GM19463 (cell line): Measurements from ENCODE around the gene ANKRD24.
"Not testable (repeated sequence)": the region's sequence is repeated elsewhere in the genome, so short reads cannot be mapped to it uniquely, and the experiment has no call there.

Source experiments
- ATAC-seq: cut with Tn5 transposase; IDR thresholded peaks from one replicate; pipeline ENCODE4 v1.9.1; 2021; ENCODE audit warnings: mild to moderate bottlenecking, moderate library complexity; ENCODE audit not compliant: unreplicated experiment

The ANKRD24 gene

DNA sequence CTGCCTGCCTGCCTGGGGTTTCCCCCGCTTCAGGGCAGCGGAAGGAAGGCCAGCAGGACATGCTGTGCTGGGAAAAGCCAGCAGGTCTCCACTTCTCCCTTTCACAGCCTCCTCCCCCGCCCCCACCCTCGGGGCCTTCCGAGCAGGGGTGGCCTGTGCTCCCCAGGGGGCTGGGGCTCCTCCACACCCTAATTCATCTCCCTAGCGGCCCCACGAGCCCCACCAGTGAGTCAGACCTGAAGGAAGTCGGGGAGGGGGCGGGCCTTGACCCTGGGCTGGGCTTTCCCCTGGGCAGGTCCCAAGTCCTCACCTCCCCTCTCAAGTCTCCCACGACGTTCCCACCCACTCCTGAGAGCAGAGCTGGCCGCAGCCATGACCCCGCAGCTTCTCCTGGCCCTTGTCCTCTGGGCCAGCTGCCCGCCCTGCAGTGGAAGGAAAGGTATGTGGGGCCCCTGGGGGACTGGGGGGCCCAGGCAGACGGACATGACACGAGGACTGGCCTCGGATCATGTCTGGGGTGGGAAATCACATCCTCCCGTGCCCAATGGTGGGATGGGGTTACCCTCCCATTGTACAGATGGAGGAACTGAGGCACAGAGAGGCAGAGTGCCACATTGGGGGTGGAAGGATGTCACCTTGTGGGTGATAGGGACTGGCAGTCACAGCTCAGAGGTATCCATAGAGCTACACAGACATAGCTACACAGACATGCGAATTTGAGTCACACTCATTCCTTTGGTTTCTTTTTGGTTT, 46.9 kb downstream of the ANKRD24 start, which contains the start of gene EBI3:
Gene EBI3, plus strand, starts transcription at position 345 of the 753 bp plus-strand sequence. Its CDS starts 28 bp downstream, at position 373.
- ATAC-seq: peak; percentile 71

DNA sequence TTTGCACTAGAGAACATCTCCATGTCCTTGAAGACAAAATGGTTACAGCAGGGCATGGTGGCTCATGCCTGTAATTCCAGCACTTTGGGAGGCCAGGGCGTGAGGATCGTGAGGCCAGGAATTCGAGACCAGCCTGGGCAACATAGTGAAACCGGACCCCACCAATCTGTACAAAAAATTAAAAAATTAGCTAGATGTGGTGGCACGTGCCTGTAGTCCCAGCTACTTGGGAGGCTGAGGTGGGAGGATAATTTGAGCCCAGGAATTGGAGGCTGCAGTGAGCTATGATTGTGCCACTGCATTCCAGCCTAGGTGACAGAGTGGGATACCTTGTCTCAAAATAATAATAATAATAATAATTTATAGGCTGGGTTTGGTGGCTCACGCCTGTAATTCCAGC, 47.7 kb downstream of the ANKRD24 start:
- not testable (repeated sequence) for ATAC-seq

DNA sequence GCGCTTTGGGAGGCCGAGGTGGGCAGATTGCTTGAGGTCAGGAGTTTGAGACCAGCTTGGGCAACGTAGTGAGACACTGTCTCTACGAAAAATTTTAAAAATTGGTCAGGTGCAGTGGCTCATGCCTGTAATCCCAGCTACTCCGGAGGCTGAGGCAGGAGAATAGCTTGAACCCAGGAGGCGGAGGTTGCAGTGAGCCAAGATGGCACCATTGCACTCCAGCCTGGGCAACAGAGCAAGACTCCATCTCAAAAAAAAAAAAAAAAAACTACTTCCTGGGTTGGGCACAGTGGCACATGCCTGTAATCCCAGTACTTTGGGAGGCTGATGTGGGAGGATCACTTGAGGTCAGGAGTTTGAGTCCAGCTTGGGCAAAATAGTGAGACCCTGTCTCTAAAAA, 49.0 kb downstream of the ANKRD24 start:
- ATAC-seq: not testable (repeated sequence)

DNA sequence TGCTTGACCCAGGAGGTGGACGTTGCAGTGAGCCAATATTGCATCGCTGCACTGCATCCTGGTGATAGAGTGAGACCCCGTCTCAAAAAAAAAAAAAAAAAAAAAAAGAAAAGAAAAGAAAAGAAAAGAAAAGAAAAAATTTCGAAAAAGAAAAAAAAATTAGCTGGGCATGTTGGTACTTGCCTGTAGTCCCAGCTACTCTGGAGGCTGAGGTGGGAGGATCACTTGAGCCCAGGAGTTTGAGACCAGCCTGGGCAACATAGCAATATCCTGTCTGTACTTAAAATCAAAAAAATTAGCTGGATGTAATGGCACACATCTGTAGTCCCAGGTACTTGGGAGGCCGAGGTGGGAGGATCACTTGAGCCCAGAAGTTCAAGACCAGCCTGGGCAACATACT, 49.6 kb downstream of the ANKRD24 start:
- ATAC-seq: not testable (repeated sequence)

DNA sequence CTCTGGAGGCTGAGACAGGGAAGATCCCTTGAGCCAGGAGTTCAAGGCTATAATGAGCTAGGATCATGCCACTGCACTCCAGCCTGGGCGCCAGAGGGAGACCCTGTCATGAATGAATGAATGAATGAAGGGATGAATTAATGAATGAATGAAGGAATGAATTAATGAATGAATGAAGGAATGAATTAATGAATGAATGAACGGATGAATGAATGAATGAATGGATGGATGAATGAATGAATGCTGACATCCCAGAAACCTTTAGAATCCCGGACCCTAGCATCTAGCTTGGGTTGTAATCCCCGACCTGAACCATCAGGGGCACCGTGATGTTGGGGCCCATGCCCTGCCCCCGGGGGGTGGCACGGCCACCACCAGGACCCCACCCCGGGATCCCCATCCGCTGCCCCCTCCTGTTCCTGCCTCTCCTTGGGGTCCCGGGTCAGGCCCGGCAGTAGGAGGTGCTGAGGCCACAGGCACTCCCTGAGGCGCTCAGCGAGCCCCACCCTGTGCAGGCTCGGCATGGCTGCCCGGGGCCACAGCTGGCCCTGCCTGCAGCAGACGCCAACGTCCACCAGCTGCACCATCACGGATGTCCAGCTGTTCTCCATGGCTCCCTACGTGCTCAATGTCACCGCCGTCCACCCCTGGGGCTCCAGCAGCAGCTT, 50.3 kb downstream of the ANKRD24 start:
- no peak for ATAC-seq

DNA sequence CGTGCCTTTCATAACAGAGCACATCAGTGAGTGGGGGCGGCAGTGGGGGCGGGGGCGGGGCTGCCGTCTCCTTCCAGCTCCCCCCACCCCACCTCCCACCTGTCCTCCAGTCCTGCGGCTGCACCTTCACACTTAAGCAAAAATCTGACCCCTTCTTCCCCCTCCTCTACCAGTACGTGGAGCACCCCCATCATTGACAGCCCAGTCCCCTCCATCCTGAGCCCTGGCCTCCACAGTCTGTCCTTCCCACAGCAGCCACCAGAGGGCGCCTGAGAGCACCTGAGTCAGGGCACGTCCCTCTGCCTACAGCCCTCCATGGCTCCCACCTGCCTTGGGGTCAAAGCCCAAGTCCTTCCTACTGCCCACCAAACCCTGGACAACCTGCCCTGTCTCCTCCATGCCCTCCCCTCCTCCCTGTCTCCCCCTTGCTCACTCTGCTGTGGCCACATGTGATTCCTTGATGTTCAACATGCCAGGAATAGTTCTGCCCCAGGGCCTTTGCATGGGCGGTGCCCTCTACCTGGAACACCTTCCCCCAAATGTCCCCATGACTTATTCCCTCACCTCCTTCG, 50.9 kb downstream of the ANKRD24 start:
- ATAC-seq: no peak

DNA sequence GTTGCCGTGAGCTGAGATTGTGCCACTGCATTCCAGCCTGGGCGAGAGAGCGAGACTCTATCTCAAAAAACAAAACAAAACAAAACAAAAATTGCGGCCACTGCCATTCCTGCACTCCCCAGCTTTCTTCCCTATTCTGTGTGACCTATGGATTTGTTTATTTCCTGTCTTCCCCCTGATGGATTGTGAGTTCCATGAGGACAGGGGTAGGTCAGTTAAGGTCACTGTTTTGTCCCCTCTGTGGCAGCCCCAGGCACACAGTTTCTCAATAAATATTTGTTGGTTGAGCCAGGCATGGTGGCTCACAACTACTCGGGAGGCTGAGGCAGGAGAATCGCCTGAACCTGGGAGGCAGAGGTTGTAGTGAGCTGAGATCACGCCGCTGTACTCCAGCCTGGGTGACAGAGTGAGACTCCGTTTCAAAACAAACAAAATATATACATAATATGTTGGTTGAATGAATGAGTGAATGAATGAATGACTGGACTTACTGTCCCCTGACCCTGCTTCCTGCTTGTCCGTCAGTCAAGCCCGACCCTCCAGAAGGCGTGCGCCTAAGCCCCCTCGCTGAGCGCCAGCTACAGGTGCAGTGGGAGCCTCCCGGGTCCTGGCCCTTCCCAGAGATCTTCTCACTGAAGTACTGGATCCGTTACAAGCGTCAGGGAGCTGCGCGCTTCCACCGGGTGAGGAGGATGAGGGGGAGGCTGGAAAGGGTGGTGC, 51.8 kb downstream of the ANKRD24 start:
- no peak for ATAC-seq

DNA sequence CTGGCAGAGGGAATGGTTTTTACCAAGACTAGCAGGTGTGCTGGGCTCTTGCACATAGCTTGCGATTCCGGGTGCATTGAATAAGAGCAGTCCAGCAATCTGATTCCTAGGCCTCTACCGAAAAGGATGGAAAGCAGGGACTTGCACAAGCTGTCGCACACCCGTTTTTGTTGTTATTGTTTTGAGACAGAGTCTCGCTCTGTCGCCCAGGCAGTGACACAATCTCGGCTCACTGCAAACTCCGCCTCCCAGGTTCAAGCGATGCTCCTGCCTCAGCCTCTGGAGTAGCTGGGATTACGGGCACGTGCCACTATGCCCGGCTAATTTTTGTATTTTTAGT, 52.3 kb downstream of the ANKRD24 start:
- ATAC-seq: no peak

DNA sequence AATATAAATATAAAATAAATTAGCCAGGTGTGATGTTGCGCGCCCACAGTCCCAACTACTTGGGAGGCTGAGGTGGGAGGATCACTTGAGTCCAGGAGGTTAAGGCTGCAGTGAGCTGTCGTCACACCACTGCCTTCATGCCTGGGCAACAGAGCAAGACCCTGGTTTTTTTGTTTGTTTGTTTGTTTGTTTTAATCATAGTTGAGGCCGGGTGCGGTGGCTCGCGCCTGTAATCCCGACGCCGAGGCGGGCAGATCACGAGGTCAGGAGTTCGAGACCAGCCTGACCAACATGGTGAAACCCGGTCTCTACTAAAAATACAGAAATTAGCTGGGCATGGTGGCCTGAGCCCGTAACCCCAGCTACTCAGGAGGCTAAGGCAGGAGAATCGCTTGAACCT, 55.0 kb downstream of the ANKRD24 start:
- ATAC-seq: not testable (repeated sequence)

DNA sequence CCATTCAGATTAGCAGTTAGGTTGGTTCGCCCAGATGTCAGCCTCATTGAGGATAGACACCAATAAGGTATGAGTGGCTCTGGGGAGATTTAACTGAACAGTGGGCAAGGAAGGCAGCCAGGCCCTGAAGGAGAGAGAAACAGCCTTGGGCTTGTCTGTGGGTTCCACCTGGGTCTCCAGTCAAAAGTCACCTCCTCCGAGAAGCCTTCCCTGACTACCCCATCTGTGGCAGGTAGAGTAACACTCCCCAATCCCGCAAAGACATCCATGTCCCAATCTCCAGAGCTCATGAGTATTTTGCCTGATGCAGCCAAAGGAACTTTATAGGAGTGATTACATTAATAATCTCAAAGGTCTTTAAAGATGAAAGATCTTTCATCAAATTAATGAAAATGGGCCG, 56.3 kb downstream of the ANKRD24 start:
- no peak for ATAC-seq

DNA sequence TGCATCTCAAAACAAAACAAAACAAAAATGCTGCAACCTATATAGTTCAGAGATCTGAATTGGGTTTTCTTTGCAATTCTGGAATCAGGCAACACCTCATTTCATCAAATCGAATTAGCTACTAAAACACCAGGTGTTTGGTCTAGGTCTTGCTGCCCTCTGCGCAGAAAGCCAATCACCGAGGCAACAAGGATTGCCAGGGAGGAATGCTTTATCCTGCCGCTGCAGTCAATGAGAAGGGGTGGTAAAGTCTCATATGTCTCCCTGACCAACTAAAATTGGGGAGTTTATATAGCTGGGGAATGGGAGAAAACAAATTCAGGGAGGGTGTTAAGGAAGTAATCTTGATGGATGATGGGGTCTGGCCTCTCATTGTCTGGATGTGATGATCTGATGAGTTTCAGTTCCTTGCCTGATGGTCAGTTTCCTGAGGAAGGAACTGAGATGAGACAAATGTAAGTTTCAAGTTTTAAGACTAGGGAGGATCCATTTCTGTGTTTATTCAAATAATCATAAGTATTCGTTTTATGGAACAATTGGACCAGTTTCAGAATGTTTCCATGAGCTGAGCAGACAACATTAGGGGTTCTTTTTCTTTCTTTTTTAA, 59.4 kb downstream of the ANKRD24 start:
- no peak for ATAC-seq

DNA sequence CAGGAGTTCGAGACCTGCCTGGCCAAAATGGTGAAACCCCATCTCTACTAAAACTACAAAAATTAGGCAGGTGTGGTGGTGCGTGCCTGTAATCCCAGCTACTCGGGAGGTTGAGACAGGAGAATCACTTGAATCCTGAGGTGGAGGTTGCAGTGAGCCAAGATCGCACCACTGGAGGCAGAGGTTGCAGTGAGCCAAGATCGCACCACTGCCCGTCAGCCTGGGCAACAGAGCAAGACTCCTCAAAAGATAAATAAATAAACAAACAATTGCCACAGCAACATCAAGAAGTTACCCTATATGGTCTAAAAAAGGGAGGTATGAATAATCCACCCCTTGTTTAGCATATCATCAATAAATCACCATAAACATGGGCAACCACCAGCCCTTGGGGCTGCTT, 63.4 kb downstream of the ANKRD24 start:
- ATAC-seq: not testable (repeated sequence)

DNA sequence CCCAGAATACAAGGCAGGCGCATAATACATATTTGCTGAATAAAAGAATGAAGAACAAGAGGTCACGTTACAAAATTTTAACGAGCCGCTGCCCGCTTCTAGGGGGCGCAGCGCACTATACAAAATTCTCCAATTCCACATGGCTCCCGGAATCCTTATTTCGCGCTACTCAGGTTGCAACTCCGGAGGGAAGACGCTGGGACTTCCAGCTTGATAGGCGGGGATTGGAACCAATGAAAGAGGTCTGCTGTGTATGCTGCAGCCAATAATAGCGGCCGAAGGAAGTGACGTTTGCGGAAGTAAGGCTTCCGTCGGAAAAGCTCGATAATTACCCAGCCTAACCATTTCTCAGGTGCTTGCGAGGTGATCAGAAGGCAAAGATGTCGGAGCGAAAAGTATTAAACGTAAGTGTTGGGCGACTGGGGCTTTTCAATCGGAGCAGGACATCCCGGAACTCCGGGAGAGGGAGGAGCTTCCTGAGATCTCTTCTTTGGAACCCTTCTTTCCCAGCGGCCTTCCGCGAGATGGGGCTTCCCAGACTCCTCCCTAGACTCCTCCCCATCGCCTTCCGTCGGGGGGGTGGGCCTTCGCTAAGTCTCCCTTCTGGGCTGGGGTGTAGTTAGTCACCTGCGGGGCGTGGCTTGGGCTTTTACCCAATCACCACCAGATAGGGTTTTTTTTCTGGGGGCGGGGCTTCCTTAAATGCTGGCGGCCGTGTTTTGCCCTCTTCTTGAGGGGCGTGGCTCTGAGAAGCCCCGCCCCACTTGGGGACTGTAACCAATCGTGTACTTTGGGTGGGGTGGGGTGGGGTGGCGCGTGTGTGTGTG, 64.5 kb downstream of the ANKRD24 start, which contains the start of gene YJU2:
Gene YJU2, plus strand, starts transcription at position 314 of the 827 bp plus-strand sequence. Its CDS starts 67 bp downstream, at position 381.
- ATAC-seq: peak; percentile 85

DNA sequence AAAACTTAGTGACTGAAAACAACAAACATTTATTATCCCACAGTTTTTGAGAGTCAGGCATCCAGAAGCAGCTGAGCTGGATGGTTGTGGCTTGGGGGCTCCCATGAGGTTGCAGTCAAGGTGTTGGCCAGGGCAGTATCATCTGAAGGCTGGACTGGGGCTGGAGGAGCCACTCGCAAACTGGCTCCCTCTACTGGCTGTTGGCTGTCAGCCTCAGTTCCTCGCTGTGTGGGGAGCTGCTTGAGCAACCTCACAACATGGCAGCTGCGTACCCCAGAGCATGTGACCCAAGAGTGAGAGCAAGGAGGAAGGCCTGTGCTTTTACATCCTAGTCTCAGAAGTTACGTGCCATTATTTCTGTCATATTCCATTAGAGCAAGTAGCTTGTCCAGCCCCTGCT, 74.1 kb downstream of the ANKRD24 start:
- no peak for ATAC-seq

DNA sequence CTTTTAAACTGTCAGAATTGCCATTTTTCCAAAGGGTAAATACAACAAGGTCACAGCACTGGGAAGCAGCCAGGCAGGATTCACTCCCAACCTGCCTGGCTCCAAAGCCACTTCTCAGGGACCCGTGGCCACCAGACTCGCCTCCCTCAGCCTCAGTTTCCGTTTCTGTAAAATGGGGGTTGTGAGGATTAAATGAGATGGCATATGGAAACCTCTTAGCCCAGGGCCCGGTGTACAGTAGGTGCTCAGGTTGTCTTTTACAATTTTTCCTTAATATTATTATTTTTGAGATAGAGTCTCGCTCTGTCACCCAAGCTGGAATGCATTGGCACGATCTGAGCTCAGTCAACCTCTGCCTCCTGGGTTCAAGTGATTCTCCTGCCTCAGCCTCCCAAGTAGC, 74.5 kb downstream of the ANKRD24 start:
- ATAC-seq: no peak

DNA sequence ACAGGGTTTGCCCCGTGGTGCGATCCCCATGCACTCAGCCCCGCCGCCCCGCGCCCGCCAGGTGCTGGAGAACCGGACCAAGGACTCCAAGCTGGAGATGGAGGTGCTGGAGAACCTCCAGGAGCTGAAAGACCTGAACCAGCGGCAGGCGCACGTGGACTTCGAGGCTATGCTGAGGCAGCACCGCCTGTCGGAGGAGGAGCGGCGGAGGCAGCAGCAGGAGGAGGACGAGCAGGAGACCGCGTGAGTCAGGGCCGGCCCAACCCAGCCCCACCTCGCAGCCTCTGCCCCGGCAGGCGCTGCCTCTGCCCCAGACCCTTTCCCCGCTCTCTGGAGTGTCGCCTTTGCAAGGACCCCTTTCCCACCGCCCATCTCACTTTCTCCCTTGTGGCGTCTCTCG, 75.7 kb downstream of the ANKRD24 start:
- ATAC-seq: no peak

DNA sequence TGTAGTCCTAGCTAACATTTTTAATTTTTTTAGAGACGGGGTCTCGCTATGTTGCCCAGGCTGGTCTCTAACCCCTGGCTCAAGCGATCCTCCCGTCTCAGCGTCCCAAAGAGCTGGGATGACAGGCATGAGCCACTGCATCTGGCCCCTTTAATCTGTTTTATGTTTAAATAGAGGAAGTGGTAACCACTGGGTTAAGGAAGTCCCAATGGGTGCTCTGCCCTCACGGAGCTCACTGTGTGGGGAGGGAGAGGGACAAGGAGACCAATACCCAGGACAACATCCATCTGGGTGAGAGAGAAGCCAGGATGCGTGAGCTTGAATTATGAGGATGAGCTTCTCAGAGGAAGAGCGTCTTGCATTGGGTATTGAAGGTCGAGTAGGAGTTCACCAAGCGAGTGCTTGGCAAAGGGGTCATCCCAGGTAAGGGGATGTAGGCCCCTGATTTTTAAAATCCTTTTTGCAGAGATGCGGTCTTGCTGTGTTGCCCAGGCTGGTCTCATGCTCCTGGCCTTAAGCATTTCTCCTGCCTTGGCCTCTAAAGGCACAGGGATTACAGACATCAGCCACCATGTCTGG, 78.2 kb downstream of the ANKRD24 start:
- ATAC-seq: no peak

DNA sequence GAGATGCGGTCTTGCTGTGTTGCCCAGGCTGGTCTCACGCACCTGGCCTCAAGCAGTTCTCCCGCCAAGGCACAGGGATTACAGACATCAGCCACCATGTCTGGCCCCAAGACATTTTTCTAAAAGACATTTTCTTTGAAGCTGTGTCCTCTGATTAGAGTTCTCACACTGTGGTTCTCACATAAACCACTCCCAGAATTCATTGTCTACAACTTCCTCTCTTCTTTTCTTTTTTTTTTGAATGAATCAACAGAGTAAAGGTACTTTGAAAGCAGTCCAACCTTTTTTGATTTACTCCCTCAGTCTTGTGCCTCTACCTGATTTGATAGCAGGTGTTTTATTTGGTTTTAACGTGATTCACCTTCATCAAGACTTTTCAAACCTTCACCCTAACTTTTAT, 82.3 kb downstream of the ANKRD24 start:
- no peak for ATAC-seq

DNA sequence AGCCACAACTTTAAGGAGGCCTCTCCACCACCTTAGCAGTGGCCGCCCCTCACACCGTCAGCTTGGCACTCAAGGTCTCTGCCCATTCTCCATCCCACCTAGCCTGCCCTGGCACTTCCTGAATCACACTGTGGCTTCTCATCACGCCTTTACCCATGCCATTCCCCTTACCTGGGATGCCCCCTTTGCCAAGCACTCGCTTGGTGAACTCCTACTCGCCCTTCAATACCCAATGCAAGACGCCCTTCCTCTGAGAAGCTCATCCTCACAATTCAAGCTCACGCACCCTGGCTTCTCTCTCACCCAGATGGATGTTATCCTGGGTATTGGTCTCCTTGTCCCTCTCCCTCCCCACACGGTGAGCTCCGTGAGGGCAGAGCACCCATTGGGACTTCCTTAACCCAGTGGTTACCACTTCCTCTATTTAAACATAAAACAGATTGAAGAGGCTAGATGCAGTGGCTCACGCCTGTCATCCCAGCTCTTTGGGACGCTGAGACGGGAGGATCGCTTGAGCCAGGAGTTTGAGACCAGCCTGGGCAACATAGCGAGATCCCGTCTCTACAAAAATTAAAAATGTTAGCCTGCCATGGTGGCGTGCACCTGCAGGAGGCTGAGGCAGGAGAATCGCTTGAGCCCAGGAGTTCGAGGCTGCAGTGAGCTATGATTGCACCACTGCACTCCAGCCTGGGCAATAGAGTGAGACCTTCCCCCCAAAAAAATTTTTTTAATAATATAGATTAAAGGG, 83.9 kb downstream of the ANKRD24 start:
- ATAC-seq: no peak
